Esophagus (tissue), 2 donors: ENCODE results near the gene GLCE. TPM values are rescaled to one million over a fixed set of nuclear protein-coding genes. Genes with fewer than 3 reads are reported as not detected.

Experiments used
- H3K27ac ChIP-seq, 2 donors: one replicate each; pipeline ENCODE4 v1.5.1; 2013; ENCODE audit warnings: low read depth in 2 of 2, mild to moderate bottlenecking in 2 of 2, inconsistent platforms in 1 of 2, low read length in 1 of 2, moderate library complexity in 1 of 2
- H3K27me3 ChIP-seq, 2 donors: one replicate each; pipeline ENCODE4 v1.6.1; 2013; ENCODE audit warnings: low read length in 2 of 2, control low read depth in 1 of 2, mild to moderate bottlenecking in 1 of 2; ENCODE audit not compliant: insufficient read depth in 2 of 2, control insufficient read depth in 1 of 2
- H3K36me3 ChIP-seq, 2 donors: one replicate each; pipeline ENCODE4 v1.6.1; 2013; ENCODE audit warnings: low read length in 1 of 2; ENCODE audit not compliant: control insufficient read depth in 2 of 2, insufficient read depth in 2 of 2
- H3K4me1 ChIP-seq, 2 donors: one replicate each; pipeline ENCODE4 v1.6.1; 2013; ENCODE audit warnings: low read length in 1 of 2; ENCODE audit not compliant: control insufficient read depth in 2 of 2, insufficient read depth in 2 of 2
- H3K4me3 ChIP-seq, 2 donors: one replicate each; pipeline ENCODE4 v1.5.1; 2013; ENCODE audit warnings: low read length in 2 of 2, mild to moderate bottlenecking in 2 of 2, low read depth in 1 of 2, moderate library complexity in 1 of 2
- H3K9me3 ChIP-seq, 2 donors: one replicate each; pipeline ENCODE4 v1.6.1; 2013; ENCODE audit warnings: mild to moderate bottlenecking in 2 of 2, low read depth in 1 of 2, low read length in 1 of 2, moderate library complexity in 1 of 2; ENCODE audit not compliant: control insufficient read depth in 2 of 2, insufficient read depth in 1 of 2
- WGBS, 2 donors: extraction: QIAGEN DNeasy Blood & Tissue Kit; methylation state at CpG; one replicate each; pipeline ENCODE4 v1.1.7; 2013; 5-methylcytosine and 5-hydroxymethylcytosine counted together
- polyA plus RNA-seq, 2 donors: library from polyadenylated mRNA; stranded (reverse); fragments of 200-250 nt; gene quantifications; one replicate each; pipeline ENCODE4 v1.2.3, GENCODE V29; 2013
- donor health status: healthy with polysubstance abuse.
- donor health status: Bipolar disorder and iron deficiency.

The GLCE gene
- polyA plus RNA-seq, 2 donors, result 9.9 to 13.0 TPM

- Histone ChIP-seq H3K4me3 (no peak overlapping the region), H3K9me3 (peaks cover 2 to 5% of the 10 kb centered on the region in 2 donors), H3K36me3 (no peaks in the 10 kb centered on the region), H3K27ac (no peak overlapping the region), H3K4me1 (no peaks in the 10 kb centered on the region), H3K27me3 (no peaks in the 10 kb centered on the region)
- WGBS, 2 donors, result 58 to 76% methylated on average over 2 of the region's 2 CpGs
Measured at GRCh38 chr15:69225355-69226022, 65.1 kb downstream of the GLCE start.

- no peak overlapping the region for H3K27ac ChIP-seq
- 55 to 66% methylated on average over 3 of the region's 3 CpGs for WGBS, 2 donors
Measured at GRCh38 chr15:69226023-69226355, 65.6 kb downstream of the GLCE start.

GRCh38 chr15:69232144-69232543 lies 71.7 kb downstream of the GLCE start:
- Histone ChIP-seq H3K27me3 (no peaks in the 10 kb centered on the region), H3K4me1 (no peaks in the 10 kb centered on the region), H3K4me3 (no peak overlapping the region), H3K9me3 (no peaks in the 10 kb centered on the region), H3K36me3 (no peaks in the 10 kb centered on the region), H3K27ac (no peak overlapping the region)
- WGBS, 2 donors, result 81 to 84% methylated on average over 4 of the region's 4 CpGs

More at GRCh38 chr15:69226023-69226355, 65.6 kb downstream of the GLCE start:
- H3K27me3 ChIP-seq, result no peaks in the 10 kb centered on the region
- no peaks in the 10 kb centered on the region for H3K4me1 ChIP-seq
- H3K36me3 ChIP-seq, result no peaks in the 10 kb centered on the region
- H3K4me3 ChIP-seq, result no peak overlapping the region
- peaks cover 2 to 5% of the 10 kb centered on the region in 2 donors for H3K9me3 ChIP-seq

- H3K4me3 ChIP-seq, result no peak overlapping the region
- H3K27ac ChIP-seq, result no peak overlapping the region
- H3K27me3 ChIP-seq, result no peaks in the 10 kb centered on the region
- WGBS, 2 donors, result 58 to 84% methylated on average over 1 of the region's 1 CpG
- H3K36me3 ChIP-seq, result no peaks in the 10 kb centered on the region
- no peaks in the 10 kb centered on the region for H3K9me3 ChIP-seq
- no peaks in the 10 kb centered on the region for H3K4me1 ChIP-seq
Measured at GRCh38 chr15:69232765-69233164, 72.3 kb downstream of the GLCE start.

- Histone ChIP-seq H3K36me3 (no peaks in the 10 kb centered on the region), H3K27me3 (no peaks in the 10 kb centered on the region), H3K9me3 (no peaks in the 10 kb centered on the region), H3K4me1 (no peaks in the 10 kb centered on the region), H3K4me3 (no peak overlapping the region), H3K27ac (no peak overlapping the region)
Measured at GRCh38 chr15:69234676-69235075, 74.2 kb downstream of the GLCE start.

GRCh38 chr15:69236505-69236904 lies 76.1 kb downstream of the GLCE start:
- Histone ChIP-seq H3K27ac (no peak overlapping the region), H3K27me3 (no peaks in the 10 kb centered on the region), H3K9me3 (no peaks in the 10 kb centered on the region), H3K36me3 (no peaks in the 10 kb centered on the region), H3K4me1 (no peaks in the 10 kb centered on the region), H3K4me3 (no peak overlapping the region)
- 58 to 62% methylated on average over 4 of the region's 4 CpGs for WGBS, 2 donors

- no peaks in the 10 kb centered on the region for H3K36me3 ChIP-seq
- no peak overlapping the region for H3K4me3 ChIP-seq
- H3K4me1 ChIP-seq, result no peaks in the 10 kb centered on the region
- 95% methylated on average over 1 of the region's 1 CpG for WGBS, 2 donors
- no peaks in the 10 kb centered on the region for H3K9me3 ChIP-seq
- no peak overlapping the region for H3K27ac ChIP-seq
- H3K27me3 ChIP-seq, result no peaks in the 10 kb centered on the region
Measured at GRCh38 chr15:69237718-69238117, 77.3 kb downstream of the GLCE start.

- WGBS, 2 donors, result 35 to 53% methylated on average over 2 of the region's 2 CpGs
- no peaks in the 10 kb centered on the region for H3K9me3 ChIP-seq
Measured at GRCh38 chr15:69244798-69245197, 84.4 kb downstream of the GLCE start.

GRCh38 chr15:69253156-69253555 lies 92.7 kb downstream of the GLCE start:
- no peak overlapping the region for H3K4me3 ChIP-seq
- H3K36me3 ChIP-seq, result peaks cover 0 to 4% of the 10 kb centered on the region in 2 donors
- peaks cover 0 to 3% of the 10 kb centered on the region in 2 donors for H3K4me1 ChIP-seq
- WGBS, 2 donors, result 33 to 35% methylated on average over 3 of the region's 3 CpGs
- no peaks in the 10 kb centered on the region for H3K27me3 ChIP-seq
- H3K27ac ChIP-seq, result no peak overlapping the region
- H3K9me3 ChIP-seq, result peaks cover 0 to 2% of the 10 kb centered on the region in 2 donors

More at GRCh38 chr15:69244798-69245197, 84.4 kb downstream of the GLCE start:
- H3K27me3 ChIP-seq, result no peaks in the 10 kb centered on the region
- H3K27ac ChIP-seq, result no peak overlapping the region
- no peaks in the 10 kb centered on the region for H3K36me3 ChIP-seq
- no peaks in the 10 kb centered on the region for H3K4me1 ChIP-seq
- no peak overlapping the region for H3K4me3 ChIP-seq

- H3K27me3 ChIP-seq, result no peaks in the 10 kb centered on the region
- peaks cover 0 to 3% of the 10 kb centered on the region in 2 donors for H3K36me3 ChIP-seq
- no peak overlapping the region for H3K4me3 ChIP-seq
- no peaks in the 10 kb centered on the region for H3K4me1 ChIP-seq
- no peaks in the 10 kb centered on the region for H3K9me3 ChIP-seq
- no peak overlapping the region for H3K27ac ChIP-seq
- WGBS, 2 donors, result 38% methylated on average over 5 of the region's 5 CpGs
Measured at GRCh38 chr15:69265347-69265955, 105.0 kb downstream of the GLCE start.
